NCI-H2171 treated with DMSO at 0.1 percent for 48 hours (cell line): ENCODE measurements around the gene ABL1.
A peak's percentile ranks its signal among the peaks of the same experiment; 100 is the strongest.

Source experiments
- DNase-seq: peaks from one replicate; lab custom pipeline; 2025; lab: John Stamatoyannopoulos, UW

The ABL1 gene

DNA sequence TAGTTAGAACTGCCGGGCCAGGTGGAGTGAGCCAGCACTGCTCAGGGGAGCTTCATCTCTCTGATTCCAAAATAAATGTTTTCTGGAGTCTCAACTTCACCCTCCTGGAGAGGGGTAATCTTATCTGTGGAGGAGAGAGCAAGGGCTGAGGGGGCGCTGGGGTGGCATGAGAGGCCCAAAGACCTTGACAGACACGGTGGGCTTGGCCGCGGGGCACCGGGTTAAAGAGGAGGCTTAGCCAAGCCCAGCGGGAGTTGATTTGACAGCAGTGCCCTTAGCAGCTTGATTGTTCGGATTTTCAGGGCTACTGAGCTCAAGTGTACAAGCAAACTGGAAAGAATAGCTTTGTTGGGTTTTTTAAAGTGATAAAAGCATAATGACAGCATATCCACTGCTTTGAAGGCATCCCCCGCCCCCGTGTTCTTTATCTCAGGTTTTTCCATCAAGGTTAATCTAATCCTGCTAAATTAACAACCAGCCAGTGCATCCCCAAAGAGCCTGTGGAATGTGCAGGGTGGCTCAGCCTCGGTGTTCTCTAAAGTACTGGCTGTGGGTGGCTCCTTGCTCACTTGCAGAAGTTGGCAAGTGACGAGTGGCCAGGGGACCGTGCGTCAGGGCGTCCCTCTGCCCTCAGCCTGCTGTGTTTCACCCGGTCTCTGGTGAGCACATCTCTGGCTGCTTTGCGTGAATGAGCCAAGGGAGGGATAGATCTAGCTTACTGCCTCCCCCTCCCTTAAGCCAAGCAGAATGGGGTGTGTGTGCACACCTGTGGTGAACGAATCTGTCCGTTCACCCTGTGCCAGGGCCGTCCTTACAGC, 56.0 kb downstream of the ABL1 start:
- no peak for DNase-seq

DNA sequence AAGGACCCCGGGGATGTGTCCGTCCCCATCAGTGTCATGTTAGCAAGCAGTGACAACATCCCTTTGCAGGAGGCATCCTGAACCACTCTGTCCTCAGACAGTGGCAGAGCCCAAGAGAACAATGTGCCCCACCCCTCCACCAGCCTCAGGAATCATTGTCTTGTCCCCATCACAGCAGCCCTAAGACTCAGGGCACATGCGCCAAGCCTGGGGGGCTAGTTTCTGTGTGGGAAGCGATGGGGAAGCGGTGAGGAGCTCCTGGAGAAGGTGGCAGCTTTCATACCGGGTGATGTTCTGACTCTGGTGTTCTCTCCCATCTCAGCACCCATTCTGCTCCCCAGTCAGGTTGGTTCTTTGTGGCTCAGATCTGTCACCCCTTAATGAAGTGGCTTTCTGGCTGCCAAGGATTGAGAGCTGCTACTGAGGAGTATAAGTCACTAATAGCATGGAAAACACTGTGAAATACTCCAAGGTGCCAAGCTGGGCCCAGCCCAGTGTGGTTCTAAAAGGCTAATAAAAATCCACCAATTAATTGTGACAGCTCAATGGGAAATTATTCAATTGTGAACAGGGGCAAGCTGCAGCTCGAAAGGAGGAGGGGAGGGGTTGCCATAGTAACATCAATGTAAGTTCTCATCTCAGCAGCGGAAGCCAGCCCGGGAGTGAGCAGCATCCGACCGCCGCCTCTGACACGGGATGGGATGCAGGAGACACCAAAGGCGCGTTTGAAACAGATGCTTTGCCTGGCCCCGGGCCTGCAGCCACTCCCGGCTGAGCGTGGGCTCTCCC, 56.8 kb downstream of the ABL1 start:
- DNase-seq, result peak; percentile 35

DNA sequence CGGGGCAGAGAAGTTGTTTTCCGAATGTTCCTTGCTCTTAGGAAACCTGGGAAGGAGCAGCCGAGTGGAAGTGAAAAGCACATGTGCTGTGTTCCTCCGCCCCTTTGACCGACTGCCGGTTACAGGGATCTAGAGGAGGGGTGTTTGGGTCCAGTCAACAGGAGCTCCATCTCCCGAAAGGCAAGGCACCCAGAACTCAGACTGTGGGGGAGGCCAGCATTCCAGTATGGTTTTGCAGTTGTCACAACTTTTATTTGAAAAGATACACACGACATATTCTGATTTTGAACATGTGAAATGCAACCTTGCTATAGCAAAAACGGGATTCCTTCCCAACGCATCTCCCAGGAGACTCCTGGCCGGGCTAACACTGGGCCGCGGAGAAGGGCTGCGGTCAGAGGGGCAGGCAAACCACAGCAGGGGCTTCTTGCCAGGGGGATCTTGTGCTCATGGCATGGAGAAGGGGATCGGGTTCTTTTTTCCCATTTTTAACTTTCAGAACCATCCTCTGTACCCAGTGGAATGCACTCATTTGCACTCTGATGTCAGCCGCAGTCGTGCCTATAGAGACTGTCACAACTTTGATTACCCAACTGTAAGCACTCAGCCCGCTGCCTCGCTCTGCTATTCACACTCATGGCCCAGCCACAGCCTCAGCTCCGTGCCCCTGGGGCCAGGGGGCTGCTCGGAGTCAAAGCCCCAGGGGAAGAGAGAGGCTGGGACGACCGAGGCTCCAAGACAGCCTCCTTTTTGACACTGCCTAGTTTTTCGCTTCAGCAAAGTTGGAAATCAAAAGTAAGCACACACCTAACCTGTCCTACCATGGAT, 57.6 kb downstream of the ABL1 start:
- DNase-seq, result no peak

DNA sequence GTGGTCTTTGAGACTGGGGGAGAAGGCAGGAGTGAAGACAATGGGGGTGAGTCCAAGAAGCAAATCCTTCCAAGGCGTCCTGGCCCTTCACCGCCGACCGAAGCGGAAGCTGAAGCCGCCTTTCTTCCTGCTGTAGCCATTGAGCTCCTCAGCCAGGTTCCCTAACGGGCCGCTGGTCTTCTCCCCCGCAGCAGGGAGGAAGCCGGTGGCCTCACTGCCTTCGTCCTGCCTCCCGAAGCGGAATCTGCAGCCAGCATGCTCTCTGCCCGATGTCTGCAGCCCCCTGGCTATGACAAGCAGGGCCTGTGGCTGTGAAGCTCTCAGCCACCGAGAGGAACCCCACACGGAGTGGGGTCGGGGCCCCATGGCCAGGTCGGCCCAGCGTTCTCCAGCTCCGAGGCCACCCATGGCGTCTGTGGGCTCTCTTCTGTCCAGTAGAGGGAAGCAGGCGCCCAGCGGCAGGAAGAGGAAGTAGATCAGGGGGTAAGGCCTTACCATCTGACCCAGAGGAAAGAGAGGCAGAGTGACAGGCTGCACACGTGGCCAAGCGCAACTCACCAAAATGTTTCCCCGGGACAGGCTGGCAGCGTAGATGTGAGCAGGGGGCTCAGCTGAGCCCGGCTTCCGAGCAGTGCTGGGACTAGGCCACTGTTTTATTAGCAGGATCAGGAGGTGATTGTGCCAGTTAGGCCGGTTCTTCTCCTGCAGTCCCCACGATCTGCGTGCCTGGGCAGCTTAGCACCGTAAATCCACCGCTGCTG, 58.5 kb downstream of the ABL1 start:
- DNase-seq, result no peak

DNA sequence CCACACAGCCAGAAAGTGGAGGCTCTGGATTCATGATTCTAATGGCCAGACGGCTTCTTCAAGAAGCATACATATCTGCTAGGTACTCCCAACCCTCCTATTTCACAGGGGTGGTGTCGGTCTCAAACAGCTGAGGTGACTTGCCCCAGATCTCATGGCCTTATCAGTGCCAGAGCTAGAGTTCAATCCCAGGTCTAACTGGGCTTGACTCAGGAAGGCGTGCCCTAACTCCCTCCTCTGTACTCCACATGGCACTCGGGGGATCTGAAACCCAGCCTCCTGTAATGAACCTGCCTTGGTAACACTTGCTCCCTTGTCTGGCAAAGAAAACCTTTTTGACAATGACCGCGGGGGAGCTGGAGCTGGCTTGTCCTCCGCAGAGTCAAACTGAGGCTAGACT, 59.5 kb downstream of the ABL1 start:
- DNase-seq, result no peak

DNA sequence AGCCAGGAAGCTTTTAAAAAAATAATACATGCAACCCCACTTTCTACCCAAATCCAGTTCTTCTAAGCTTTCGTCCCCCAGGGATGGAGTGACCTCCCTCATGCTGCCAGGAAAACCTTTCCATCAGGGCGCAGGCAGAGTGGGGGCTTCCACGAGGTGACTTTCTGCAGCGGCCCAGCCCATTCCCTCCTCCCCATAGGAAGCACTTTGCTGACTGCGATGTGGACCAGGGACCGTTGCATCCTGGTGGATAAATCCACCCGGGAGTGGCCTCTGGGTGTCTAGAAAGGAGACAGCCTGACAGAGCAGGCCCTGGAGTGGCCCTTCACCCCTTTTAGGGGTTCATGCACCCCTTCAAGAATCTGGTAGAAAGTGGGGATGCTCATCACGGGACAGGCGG, 60.0 kb downstream of the ABL1 start:
- DNase-seq, result no peak

DNA sequence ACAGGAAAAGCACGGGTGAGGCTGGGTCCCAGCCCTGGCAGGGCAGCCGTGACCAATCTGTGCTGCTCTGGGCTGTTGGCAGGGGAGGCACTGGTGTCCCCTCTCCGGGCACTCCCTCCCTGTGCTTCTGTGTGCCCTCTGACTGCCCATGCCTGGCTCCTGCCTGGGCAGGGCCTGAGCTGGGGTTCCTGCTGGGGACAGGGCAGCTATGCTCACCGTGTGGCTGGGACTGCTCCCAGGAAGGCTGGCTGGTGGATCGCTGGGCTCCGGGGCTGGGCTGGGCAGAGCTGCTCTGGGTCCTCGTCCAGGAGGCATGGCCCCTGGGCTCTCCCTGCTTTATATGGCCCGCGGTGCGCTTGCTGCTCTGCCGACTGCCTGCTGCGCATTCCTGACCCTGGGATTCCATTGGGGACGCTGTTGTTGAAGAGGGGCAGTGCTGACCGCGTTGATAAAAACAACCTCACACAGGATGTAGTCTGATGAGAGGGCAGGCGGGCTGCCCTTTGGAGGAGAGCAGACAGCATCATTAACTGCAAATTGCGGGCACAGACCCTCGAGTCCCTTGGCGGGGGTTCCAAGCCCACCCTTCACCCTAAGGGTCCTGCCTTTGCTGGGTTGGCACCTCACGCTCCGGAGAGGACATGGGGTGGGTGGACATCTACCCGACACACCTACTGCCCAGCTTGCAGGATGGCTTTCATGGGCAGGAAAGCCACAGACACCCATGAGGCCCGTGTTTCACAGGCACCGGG, 60.6 kb downstream of the ABL1 start:
- no peak for DNase-seq

DNA sequence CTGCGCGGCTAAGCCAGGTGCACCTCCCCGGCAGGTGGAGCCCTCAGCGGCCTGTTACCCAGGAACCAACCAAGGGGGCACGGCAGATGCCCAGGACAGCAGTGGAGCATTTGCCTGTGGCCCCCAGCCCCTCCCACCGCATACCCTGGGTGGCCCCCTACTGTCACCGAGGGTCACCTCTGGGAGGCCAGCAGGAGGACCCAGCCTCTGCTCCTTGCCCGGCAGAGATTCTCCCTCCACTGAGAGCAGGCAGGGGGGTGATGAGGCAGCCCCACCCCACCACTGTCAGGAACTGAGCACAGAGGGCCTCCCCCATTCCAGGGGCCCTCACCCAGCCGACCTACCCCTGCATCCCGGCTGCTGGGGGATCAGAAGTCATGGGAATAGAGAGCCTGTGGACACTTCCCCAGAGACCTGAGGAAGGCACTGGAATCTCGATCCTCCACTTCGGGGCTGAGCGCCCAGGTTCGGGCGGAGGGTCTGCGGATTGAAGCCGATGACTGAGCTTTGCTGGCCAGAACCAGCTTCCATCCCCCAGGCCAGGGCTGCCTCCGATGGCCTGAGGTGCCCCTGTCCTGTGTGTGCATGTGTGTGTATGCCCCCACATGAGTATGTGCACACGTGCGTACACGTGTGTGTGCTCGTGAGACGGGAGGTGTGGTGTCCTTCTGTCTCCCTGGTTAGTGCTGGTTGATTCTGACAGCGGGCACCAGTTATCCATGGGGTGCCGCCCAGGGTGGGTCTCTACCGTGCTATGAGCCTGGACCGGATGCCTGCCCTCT, 61.4 kb downstream of the ABL1 start, which contains the start of gene QRFP:
QRFP (minus strand) TSS at position 580 of the 782 bp plus-strand sequence. CDS start 2,974 bp downstream, outside the sequence.
- DNase-seq, result peak; percentile 17

DNA sequence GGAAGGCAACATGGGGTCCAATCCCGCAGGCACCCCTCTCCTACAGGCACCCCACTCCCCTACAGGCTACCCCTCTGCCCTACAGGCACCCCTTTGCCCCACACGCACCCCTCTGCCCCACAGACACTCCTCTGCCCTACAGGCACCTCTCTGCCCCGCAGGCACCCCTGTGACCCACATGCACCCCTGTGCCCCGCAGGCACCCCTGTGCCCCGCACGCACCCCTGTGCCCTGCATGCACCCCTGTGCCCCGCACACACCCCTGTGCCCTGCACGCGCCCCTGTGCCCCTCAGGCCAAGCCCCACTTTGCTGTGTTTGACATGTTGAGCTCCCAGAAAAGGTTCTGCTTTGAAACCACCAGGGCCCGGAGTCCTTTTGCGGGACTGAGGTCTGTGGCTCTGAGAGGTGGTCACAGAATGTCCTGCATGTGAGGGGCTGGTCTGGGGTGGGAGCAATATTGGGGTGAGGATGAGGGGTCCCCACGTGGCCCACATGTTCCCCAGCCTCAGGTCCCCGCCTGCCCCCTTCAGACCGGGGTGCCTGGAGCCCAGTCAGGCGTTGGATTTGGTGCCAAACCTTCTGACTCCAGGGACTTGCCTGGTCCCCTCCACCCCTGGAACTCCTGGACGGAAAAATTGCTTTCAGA, 62.2 kb downstream of the ABL1 start:
- no peak for DNase-seq

DNA sequence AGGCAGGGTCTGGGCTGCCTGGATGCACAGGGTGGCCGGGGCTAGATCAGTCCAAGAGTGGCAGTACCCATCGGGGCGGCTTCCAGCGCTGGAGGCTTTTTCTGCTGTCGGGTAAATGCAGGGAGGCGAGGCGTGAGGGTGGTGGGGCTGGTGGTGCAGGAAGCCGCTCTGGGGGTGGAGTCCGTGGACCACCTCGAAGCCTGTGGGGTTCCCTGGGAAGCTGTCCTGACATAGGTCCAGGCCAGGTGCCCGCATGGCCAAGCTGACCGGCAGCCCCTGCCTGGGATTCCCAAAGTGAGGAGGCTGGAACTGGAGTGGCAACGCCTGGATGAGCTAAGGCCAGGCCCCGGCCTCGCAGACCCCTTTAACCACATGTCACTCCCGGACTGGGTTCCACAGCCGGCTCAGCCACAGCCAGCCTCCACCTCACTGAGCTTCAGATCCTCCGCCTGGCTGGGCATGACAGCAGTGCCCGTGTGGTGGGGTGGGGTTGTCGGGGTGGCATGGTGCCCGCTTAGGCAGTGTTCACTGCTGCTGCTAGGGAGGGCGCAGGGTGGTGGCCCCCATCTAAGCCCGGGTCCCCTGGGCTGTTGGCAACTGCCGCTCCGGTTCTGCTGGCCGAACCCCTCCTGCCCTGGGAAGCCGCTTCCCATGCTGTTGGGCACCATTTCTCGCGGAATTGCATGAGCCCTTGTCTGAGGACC, 62.9 kb downstream of the ABL1 start:
- DNase-seq, result peak; percentile 16

DNA sequence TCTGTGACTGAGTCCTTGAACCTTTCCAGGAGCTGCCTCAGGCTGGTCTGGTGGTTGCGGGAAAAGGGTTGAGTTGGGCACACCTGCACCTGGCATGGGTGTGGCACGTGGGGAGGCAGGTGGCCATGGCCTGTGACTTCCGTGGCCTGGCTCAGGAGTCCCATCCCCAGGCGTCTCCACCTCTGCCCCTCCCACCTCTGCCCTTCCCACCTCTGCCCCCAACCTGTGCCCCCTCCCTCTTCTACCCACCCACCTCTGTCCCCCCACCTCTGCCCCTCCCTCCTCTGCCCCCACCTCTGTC, 63.4 kb downstream of the ABL1 start:
- DNase-seq, result no peak

DNA sequence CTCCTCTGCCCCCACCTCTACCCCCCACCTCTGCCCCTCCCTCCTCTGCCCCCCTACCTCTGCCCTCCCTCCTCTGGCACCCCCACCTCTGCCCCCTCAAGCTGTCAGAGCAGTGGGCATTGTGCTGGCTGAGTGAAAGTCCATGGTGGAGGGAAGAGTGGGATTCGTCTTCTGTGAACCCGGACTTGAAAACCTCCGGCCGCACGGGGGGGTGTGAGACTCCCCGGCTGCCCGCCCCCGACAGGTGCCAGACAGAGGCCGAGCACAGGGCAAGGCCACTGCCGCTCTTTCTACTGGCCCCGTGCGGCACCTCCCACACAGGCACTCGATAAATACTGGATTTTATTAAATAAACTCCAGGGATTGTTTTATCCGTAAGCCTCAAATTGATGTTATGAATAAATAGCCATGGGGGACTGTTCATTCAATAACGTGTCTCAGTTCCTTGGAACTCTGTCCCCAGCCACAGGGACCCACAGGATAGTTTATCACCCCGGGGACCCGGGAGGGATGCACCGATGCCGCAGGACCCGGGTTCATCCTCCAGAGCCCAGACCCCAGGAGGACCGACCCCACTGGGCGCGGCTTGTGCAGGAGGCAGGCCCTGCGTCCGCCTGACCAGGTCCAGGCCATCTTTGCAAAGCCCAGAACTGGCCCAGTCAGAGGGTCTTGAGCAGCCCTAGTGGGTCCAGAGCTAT, 64.1 kb downstream of the ABL1 start:
- DNase-seq, result no peak

DNA sequence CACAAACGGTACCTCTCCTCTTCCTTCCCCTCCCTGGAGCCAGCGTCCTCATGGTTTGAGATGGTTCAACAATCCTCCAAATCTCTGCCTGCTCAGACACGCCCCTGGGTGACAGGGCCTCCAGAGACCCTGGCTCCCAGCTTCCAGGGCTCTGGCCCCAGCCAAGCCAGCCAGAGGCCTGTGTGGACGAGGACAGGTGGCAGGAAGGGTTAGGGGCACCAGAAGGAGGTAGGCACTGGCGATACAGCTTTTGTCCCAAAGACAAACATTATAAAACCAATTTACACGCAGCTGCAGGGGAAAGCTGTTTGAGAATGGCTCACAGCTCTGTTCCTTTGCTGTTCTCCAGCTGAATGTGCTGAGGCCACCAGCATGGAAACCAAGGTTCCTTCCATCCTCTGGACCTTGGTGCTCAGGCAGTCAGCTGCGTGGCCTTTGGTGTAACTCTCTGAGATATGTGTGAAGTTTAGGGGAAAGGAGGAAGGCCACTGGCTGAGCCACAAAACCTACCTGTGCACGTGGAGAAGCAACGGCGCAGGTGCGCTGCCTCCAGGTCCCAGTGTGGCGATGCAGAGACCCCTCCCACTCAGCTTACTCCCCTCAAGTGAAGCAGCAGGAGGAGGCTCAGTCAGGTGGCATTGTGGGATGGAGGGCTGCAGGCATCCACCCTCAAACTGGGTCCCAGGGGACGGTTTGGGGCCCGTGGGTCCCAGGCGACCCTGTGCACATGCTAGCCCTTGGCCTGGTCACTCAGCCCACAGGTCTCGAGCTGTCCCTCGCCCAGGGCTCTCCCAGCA, 65.8 kb downstream of the ABL1 start:
- DNase-seq, result no peak

DNA sequence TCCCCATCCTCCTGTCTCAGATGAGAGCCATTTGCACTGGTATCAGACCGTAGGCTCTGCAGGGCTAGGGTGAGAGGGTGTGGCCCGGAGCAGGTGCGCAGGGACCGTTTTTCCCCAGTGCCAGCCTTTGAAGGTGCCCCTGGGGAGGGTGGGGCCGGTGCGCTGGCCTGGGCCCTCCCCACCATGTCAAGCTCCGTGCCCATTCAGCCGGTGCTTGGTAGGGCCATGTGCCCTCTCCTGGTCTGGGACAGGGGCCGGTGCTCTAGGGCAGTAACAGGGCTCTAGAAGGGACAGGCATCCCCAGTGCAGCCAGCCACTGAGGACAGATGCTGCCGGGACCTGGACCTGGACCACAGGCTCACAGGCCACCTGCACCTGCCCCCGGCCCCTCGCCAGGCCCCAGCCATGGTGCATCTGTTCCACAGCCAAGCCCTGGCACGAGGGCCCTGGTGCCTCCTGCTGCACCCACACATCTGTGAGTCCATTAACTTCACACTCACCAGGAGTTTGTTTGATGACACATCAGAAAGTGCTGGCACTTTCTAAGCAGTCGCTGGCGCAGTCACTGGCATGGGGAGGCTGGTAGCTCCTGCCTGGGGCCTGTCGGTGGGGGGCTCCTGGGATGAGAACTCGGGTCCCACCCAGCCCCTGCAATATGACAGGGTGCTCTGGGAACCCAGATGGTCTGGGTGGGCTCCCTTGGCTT, 66.6 kb downstream of the ABL1 start:
- DNase-seq, result no peak

DNA sequence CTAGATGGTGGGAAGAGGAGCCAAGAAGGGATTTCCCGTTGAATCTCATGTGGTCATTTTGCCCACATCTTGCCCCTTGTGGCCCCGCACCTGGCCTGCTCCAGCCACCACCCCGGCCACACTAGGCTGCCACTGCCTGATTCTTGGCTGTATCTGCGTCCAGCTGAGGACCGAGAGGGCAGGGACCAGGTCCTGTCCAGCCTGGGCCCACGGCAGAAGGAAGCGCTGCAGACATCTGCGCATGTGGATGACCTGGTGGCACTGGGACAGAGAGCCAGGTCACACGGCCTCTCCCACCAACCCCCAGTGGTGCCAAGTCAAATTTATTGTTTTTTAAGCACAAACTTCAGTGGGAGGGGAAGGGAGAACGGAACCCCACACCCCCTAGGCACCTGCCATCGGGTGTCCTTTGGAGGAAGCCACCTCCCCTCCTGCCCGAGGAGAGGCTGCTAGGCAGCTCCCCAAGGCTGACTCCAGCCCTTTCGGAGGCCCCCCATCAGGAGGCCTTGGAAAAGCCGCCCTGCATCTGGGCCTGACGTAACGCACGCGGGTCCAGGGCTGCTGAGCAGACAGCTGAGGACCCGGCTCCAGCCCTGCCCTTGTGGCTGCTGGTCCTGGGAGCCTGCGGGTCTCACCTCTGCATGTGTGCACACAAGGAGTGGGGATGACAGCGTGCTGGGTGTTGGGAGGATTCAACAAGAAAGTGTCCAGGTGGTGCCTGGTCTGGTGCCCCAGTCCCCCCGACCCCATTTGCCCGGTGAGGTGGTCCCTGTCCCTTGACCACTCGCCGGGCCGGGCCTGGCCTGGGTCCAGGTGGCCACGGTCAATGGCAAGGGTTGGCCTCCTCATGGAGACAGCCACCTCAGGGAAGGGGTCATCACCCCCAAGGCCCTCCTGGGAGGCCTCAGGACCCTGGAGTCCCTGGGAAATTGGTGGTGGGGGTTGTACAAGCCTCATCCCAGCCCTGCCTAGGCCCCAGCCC, 67.4 kb downstream of the ABL1 start:
- DNase-seq, result no peak
